ENCODE measurements around the gene SORCS2.

Gene SORCS2

GRCh38 chr4:7253837-7254236 lies 61.5 kb downstream of the SORCS2 start:
- peaks cover 14% of the 10 kb centered on the region; the same call in 1 of the 2 replicates for H4K20me1 ChIP-seq (ENCODE audit: insufficient read depth, low read length)
- no peaks in the 10 kb centered on the region for H3K9me3 ChIP-seq (ENCODE audit: insufficient read depth, low read length)
- no peak overlapping the region for H3K4me2 ChIP-seq (ENCODE audit: low read length)
- no peak overlapping the region for H3K9ac ChIP-seq (ENCODE audit: low read length)
- TF ChIP-seq CTCF (IDR thresholded peaks at IDR 0.05; ENCODE audit: low read depth, low read length) (no peak), EZH2phosphoT487 (IDR thresholded peaks at IDR 0.05; ENCODE audit: low read depth) (no peak)
- no peak overlapping the region for H2AFZ ChIP-seq (ENCODE audit: low read depth, low read length)
- H3K27me3 ChIP-seq (ENCODE audit: low read depth, low read length) = peaks cover 36% of the 10 kb centered on the region
- H3K79me2 ChIP-seq (ENCODE audit: low read length) = no peaks in the 10 kb centered on the region
- H3K4me3 ChIP-seq (ENCODE audit: low read length) = no peak overlapping the region
- peaks cover 16% of the 10 kb centered on the region for H3K4me1 ChIP-seq (ENCODE audit: low read length)
- H3K36me3 ChIP-seq (replicated peaks; ENCODE audit: low read depth, low read length) = no peaks in the 10 kb centered on the region
- H3K27ac ChIP-seq (ENCODE audit: low read length) = no peak overlapping the region

DNA sequence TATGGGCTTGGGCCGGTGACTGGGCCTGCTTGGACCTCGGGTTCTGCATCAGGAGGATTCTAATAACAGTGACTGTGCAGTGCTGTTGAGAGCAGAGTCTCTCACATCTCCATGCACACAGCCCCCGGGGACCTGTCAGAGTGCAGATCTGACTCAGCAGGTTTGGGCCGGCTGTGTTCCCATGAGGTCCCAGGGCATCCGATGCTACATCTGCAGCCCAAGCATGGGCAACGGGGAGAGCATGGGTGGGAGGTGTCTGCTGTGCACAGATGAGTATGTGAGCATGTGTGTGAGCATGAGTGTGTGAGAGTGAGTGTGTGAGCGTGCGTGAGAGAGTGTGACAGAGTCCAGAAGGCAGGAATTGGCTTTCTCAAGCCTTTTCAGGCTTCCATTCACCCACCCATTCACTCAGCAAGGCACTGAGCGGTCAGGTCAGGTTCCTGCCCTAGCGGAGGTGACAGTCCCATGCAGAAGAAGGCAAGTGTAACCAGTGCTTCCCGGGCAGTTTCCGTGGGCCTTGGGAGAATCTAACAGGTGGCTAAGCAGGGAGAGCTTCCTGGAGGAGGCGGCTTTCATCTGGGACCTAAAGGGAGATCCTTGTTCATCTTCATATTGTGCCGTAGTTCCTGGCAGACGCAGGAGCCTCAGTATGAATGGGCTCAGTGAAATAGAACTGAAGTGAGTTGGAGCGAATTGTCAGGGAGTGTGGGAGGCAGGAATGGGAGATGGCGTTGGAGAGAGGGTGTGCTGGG lies 62.6 kb downstream of the SORCS2 start:
- Histone ChIP-seq H3K79me2 (ENCODE audit: low read length) (no peaks in the 10 kb centered on the region), H3K9ac (ENCODE audit: low read length) (no peak overlapping the region), H3K4me3 (ENCODE audit: low read length) (no peak overlapping the region), H3K4me1 (ENCODE audit: low read length) (peaks cover 16% of the 10 kb centered on the region), H3K27me3 (ENCODE audit: low read depth, low read length) (peaks cover 38% of the 10 kb centered on the region), H3K36me3 (replicated peaks; ENCODE audit: low read depth, low read length) (no peaks in the 10 kb centered on the region), H2AFZ (ENCODE audit: low read depth, low read length) (no peak overlapping the region), H3K9me3 (ENCODE audit: insufficient read depth, low read length) (no peaks in the 10 kb centered on the region), H4K20me1 (ENCODE audit: insufficient read depth, low read length) (peaks cover 14% of the 10 kb centered on the region; the same call in 1 of the 2 replicates), H3K4me2 (ENCODE audit: low read length) (peak overlapping the region; percentile 52), H3K27ac (ENCODE audit: low read length) (no peak overlapping the region)
- TF ChIP-seq CTCF (IDR thresholded peaks at IDR 0.05; ENCODE audit: low read depth, low read length) (no peak), EZH2phosphoT487 (IDR thresholded peaks at IDR 0.05; ENCODE audit: low read depth) (no peak)

DNA sequence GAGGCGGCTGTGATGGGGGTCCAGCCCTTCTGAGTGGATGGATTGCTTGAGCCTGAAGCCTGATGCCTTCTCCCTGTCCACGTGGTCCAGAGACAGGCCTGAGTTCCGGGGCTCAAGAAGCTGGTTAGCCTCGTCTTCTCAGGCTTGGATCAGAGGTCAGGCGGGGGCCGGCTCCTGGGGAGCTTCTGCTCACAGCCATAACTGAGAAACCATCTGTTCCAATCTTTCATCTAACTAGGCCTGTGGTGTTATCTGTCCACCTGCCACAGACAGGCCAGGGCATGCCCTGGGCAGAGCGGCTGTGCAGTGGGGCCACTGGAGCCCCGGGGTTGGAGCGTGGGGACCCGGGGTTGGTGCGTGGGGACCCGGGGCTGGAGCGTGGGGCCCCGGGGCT lies 63.1 kb downstream of the SORCS2 start:
- Histone ChIP-seq H4K20me1 (ENCODE audit: insufficient read depth, low read length) (peaks cover 14% of the 10 kb centered on the region; the same call in 1 of the 2 replicates), H3K4me2 (ENCODE audit: low read length) (no peak overlapping the region; the same call in 1 of the 2 replicates), H3K9me3 (ENCODE audit: insufficient read depth, low read length) (no peaks in the 10 kb centered on the region), H3K4me3 (ENCODE audit: low read length) (no peak overlapping the region), H2AFZ (ENCODE audit: low read depth, low read length) (no peak overlapping the region), H3K27ac (ENCODE audit: low read length) (no peak overlapping the region), H3K9ac (ENCODE audit: low read length) (no peak overlapping the region), H3K79me2 (ENCODE audit: low read length) (no peaks in the 10 kb centered on the region), H3K36me3 (replicated peaks; ENCODE audit: low read depth, low read length) (no peaks in the 10 kb centered on the region), H3K27me3 (ENCODE audit: low read depth, low read length) (peaks cover 41% of the 10 kb centered on the region), H3K4me1 (ENCODE audit: low read length) (peaks cover 16% of the 10 kb centered on the region)
- TF ChIP-seq EZH2phosphoT487 (IDR thresholded peaks at IDR 0.05; ENCODE audit: low read depth) (no peak), CTCF (IDR thresholded peaks at IDR 0.05; ENCODE audit: low read depth, low read length) (no peak)

GRCh38 chr4:7255996-7256395 lies 63.7 kb downstream of the SORCS2 start:
- no peak overlapping the region for H3K4me2 ChIP-seq (ENCODE audit: low read length)
- H3K79me2 ChIP-seq (ENCODE audit: low read length) = no peaks in the 10 kb centered on the region
- no peak for TF ChIP-seq EZH2phosphoT487 (IDR thresholded peaks at IDR 0.05; ENCODE audit: low read depth)
- no peak for TF ChIP-seq CTCF (IDR thresholded peaks at IDR 0.05; ENCODE audit: low read depth, low read length)
- peaks cover 16% of the 10 kb centered on the region for H3K4me1 ChIP-seq (ENCODE audit: low read length)
- no peaks in the 10 kb centered on the region for H3K36me3 ChIP-seq (replicated peaks; ENCODE audit: low read depth, low read length)
- peaks cover 14% of the 10 kb centered on the region; the same call in 1 of the 2 replicates for H4K20me1 ChIP-seq (ENCODE audit: insufficient read depth, low read length)
- peaks cover 43% of the 10 kb centered on the region for H3K27me3 ChIP-seq (ENCODE audit: low read depth, low read length)
- no peak overlapping the region for H2AFZ ChIP-seq (ENCODE audit: low read depth, low read length)
- H3K9me3 ChIP-seq (ENCODE audit: insufficient read depth, low read length) = no peaks in the 10 kb centered on the region
- no peak overlapping the region for H3K27ac ChIP-seq (ENCODE audit: low read length)
- H3K4me3 ChIP-seq (ENCODE audit: low read length) = no peak overlapping the region
- H3K9ac ChIP-seq (ENCODE audit: low read length) = no peak overlapping the region
